ENCODE results near the gene MYH11. TPM values are rescaled to one million over a fixed set of nuclear protein-coding genes. Genes with fewer than 3 reads are reported as not detected.
A peak's percentile ranks its signal among the peaks of the same experiment; 100 is the strongest.

Gene MYH11
- polyA plus RNA-seq, 3 donors = 0.06 TPM; not detected in 2

- Mint-ChIP-seq H3K27me3 (ENCODE audit: low read depth in 3 of 3) (no peaks in the 10 kb centered on the region), H3K27ac (peak overlapping the region in 2 of 7 donors; percentile 3 to 42), H3K4me1 (peaks cover 6% of the 10 kb centered on the region), H3K4me3 (no peak overlapping the region), H3K9me3 (peaks cover 0 to 2% (median 0%) of the 10 kb centered on the region in 7 donors), H3K36me3 (peaks cover 56 to 94% of the 10 kb centered on the region in 2 donors)
- Histone ChIP-seq H4K20me1 (ENCODE audit: insufficient read depth, low read length) (peaks cover 60% of the 10 kb centered on the region), H3K27me3 (ENCODE audit: control insufficient read depth in 2 of 2, insufficient read depth in 2 of 2, low read length in 2 of 2) (no peaks in the 10 kb centered on the region), H3K79me2 (ENCODE audit: insufficient read depth, low read length) (peaks cover 88% of the 10 kb centered on the region), H3K9ac (ENCODE audit: insufficient read depth, low read length, poor library complexity, severe bottlenecking) (no peak overlapping the region), H3K27ac (ENCODE audit: low read depth in 1 of 2, low read length in 2 of 2) (no peak overlapping the region), H3K4me1 (ENCODE audit: control insufficient read depth in 1 of 2, insufficient read depth in 2 of 2, low read length in 2 of 2) (peaks cover 0 to 5% of the 10 kb centered on the region in 2 donors), H3K9me3 (replicated peaks in 1 of 2; ENCODE audit: control insufficient read depth in 1 of 2, insufficient read depth in 1 of 2, low read length in 2 of 2) (no peaks in the 10 kb centered on the region), H3K4me3 (replicated peaks in 1 of 3; ENCODE audit: low read depth in 2 of 3, low read length in 3 of 3) (no peak overlapping the region), H3K36me3 (replicated peaks in 1 of 2; ENCODE audit: control insufficient read depth in 1 of 2, insufficient read depth in 2 of 2, low read length in 2 of 2) (peaks cover 61 to 91% of the 10 kb centered on the region in 2 donors), H2AFZ (ENCODE audit: insufficient read depth, low read depth, low read length, poor library complexity, severe bottlenecking) (no peak overlapping the region), H3K4me2 (replicated peaks; ENCODE audit: extremely low read depth, low read length, poor library complexity, severe bottlenecking) (no peak overlapping the region)
- TF ChIP-seq CTCF (IDR thresholded peaks at IDR 0.05) = no peak
- no peak for DNase-seq
- intact Hi-C loops (cut with micrococcal nuclease) = no loop called here
These were observed 191.7 kb downstream of the MYH11 start for GRCh38 chr16:15665107-15665506.

- no peak for TF ChIP-seq CTCF (IDR thresholded peaks at IDR 0.05)
- no peaks in the 10 kb centered on the region for H3K27me3 Mint-ChIP-seq (ENCODE audit: low read depth in 3 of 3)
- no peaks in the 10 kb centered on the region for H3K9me3 Mint-ChIP-seq
- intact Hi-C loops (cut with micrococcal nuclease) = no loop called here
- 82% methylated on average over 4 of the region's 5 CpGs for WGBS (ENCODE audit: insufficient coverage)
- no peak overlapping the region for H2AFZ ChIP-seq (ENCODE audit: insufficient read depth, low read depth, low read length, poor library complexity, severe bottlenecking)
- peaks cover 45 to 57% of the 10 kb centered on the region in 2 donors for H3K36me3 Mint-ChIP-seq
- no peaks in the 10 kb centered on the region for H3K9me3 ChIP-seq (replicated peaks in 1 of 2; ENCODE audit: control insufficient read depth in 1 of 2, insufficient read depth in 1 of 2, low read length in 2 of 2)
- no peaks in the 10 kb centered on the region for H3K27me3 ChIP-seq (ENCODE audit: control insufficient read depth in 2 of 2, insufficient read depth in 2 of 2, low read length in 2 of 2)
- peaks cover 21 to 66% of the 10 kb centered on the region in 2 donors for H3K36me3 ChIP-seq (replicated peaks in 1 of 2; ENCODE audit: control insufficient read depth in 1 of 2, insufficient read depth in 2 of 2, low read length in 2 of 2)
- H3K4me1 ChIP-seq (ENCODE audit: control insufficient read depth in 1 of 2, insufficient read depth in 2 of 2, low read length in 2 of 2) = peaks cover 2 to 8% of the 10 kb centered on the region in 2 donors
- no peak for DNase-seq
- H3K9ac ChIP-seq (ENCODE audit: insufficient read depth, low read length, poor library complexity, severe bottlenecking) = no peak overlapping the region
- peaks cover 95% of the 10 kb centered on the region for H3K79me2 ChIP-seq (ENCODE audit: insufficient read depth, low read length)
- peak overlapping the region in 5 of 7 donors; percentile 13 to 81 (median 41) for H3K27ac Mint-ChIP-seq
- peaks cover 91% of the 10 kb centered on the region for H4K20me1 ChIP-seq (ENCODE audit: insufficient read depth, low read length)
- no peak overlapping the region for H3K4me3 Mint-ChIP-seq
- peaks cover 15% of the 10 kb centered on the region for H3K4me1 Mint-ChIP-seq
- H3K4me2 ChIP-seq (replicated peaks; ENCODE audit: extremely low read depth, low read length, poor library complexity, severe bottlenecking) = no peak overlapping the region
- peak overlapping the region in 1 of 2 donors; percentile 45 for H3K27ac ChIP-seq (ENCODE audit: low read depth in 1 of 2, low read length in 2 of 2)
- H3K4me3 ChIP-seq (replicated peaks in 1 of 3; ENCODE audit: low read depth in 2 of 3, low read length in 3 of 3) = no peak overlapping the region
These were observed 196.6 kb downstream of the MYH11 start for GRCh38 chr16:15660203-15660601.
